Gastrocnemius medialis (tissue), 4 donors: ENCODE data around the gene TMEM163.

Source experiments
- CTCF ChIP-seq, 5 experiments: fragments of 450-650 bp in 3 of 5; fragments of 200-600 bp in 2 of 5; sonication (generic) in 2 of 5; IDR thresholded peaks in 4 of 5; conservative IDR thresholded peaks in 1 of 5; 1 replicate in 4 of 5; 2 replicates in 1 of 5; pipeline ENCODE4 v1.5.1; 2016 to 2019; ENCODE audit warnings: antibody characterized with exemption in 5 of 5, mild to moderate bottlenecking in 3 of 5, moderate library complexity in 3 of 5
- POLR2A ChIP-seq, 2 donors: fragments of 450-650 bp; IDR thresholded peaks; one replicate each; pipeline ENCODE4 v1.6.1; 2017; ENCODE audit warnings: antibody characterized with exemption in 2 of 2, mild to moderate bottlenecking in 2 of 2, moderate library complexity in 2 of 2

DNA sequence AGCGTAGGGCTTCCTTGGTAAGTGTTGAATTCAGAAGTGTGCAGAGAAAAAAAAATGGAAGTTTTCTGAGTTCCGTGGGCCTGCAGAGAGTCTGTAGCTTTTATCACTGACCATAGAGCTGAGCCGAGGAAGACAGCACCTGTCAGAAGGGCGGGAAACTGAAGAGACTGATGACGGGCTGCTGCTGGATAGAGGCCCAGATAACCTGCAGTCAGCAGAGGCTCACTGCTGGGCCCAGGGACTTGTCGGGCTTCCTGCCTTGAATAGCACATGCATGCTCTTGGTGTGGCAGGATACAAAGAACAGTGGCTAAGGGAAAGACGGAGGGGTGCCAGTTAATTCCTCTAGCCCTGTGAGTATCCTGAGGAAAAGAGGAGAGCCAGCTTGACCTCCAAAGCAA, 298.5 kb downstream of the TMEM163 start:
- TF ChIP-seq CTCF (IDR thresholded peaks at IDR 0.05 in 4 of 5, conservative IDR thresholded peaks at IDR 0.05 in 1 of 5): no peak
- no peak for TF ChIP-seq POLR2A (IDR thresholded peaks at IDR 0.05)
